ENCODE data around the gene G3BP2. TPM values are rescaled to one million over a fixed set of nuclear protein-coding genes. Genes with fewer than 3 reads are reported as not detected.
A peak's percentile ranks its signal among the peaks of the same experiment; 100 is the strongest.

Gene G3BP2
- total and polyA plus RNA-seq, 9 of the 15 experiments (the other 6 are each of a cell fraction or from before 2014, with no cell fraction given) = 25.2 to 222 (median 130) TPM

DNA sequence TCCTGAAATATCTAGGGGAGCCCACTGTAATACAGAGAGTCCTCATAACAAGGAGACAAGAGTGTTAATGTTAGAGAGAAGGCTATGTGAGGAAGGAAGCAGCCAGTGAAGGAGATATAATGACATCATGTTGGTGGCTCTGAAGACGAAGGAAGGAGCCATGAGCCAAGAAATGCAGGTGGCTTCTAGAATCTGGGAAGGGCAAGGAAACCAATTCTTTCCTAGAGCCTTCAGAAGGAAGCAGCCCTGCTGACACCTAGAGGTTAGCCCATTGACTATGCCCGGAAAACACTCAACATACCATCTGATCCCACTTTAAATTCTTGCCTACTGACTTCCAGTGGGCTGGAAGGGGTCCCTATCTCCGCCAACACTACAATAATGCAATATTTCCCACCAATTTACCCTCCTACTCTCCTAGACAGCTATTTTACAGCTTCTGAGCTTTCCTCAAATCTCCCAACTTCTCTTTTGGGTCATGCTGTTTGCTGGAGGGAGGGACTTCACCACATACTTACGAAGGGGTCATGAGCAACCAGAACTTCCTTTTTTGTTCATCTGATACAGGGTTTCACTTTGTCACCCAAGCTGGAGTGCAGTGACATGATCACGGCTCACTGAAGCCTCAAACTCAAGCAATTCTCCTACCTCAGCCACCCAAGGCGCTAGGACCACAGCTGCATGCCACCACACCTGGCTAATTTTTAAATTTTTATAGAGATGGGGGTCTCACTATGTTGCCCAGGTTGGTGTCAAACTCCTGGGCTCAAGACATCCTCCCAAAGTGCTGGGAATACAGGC, 25.2 kb upstream of the G3BP2 start:
- Histone ChIP-seq H3K4me1 (replicated peaks in 1 of 2; ENCODE audit: control insufficient read depth in 2 of 2, insufficient read depth in 2 of 2, low read length in 2 of 2) (peaks cover 6 to 8% of the 10 kb centered on the region in 2 experiments; a peak in 2 of 5 replicates), H2AFZ (ENCODE audit: low read depth, low read length) (peak overlapping the region; percentile 66), H3K9me3 (replicated peaks; ENCODE audit: control insufficient read depth, insufficient read depth, low read depth, low read length) (no peaks in the 10 kb centered on the region), H3K36me3 (ENCODE audit: control insufficient read depth, insufficient read depth, low read length) (no peaks in the 10 kb centered on the region; the same call in 2 of the 3 replicates), H3K4me2 (ENCODE audit: insufficient read depth, low read length) (peak overlapping the region; percentile 52; the same call in 1 of the 2 replicates), H3K27me3 (ENCODE audit: control insufficient read depth in 2 of 2, insufficient read depth in 2 of 2, low read length in 2 of 2) (no peaks in the 10 kb centered on the region), H3K9me1 (ENCODE audit: control insufficient read depth, insufficient read depth, low read length) (no peaks in the 10 kb centered on the region), H4K20me1 (replicated peaks; ENCODE audit: control insufficient read depth, insufficient read depth, low read length) (no peaks in the 10 kb centered on the region), H3K27ac (ENCODE audit: extremely low read depth, low read depth, low read length) (peak overlapping the region; percentile 52; the same call in 2 of the 3 replicates), H3K9ac (ENCODE audit: insufficient read depth in 1 of 2, low read depth in 2 of 2, low read length in 2 of 2) (0 out of 4 replicates have a peak overlapping the region, but pooled peaks of 1 of the 2 experiments have one; percentile 26), H3K4me3 (no peak overlapping the region), H3K79me2 (ENCODE audit: control insufficient read depth, insufficient read depth, low read length) (no peaks in the 10 kb centered on the region)
- FAIRE-seq = peak; percentile 81
- BruUV-seq (replicated peaks) = no TSS peak
- peak; percentile 84 for ATAC-seq
- in situ Hi-C loops (cut with MboI) (no loop called here), intact Hi-C loops (cut with micrococcal nuclease) (no loop called here)
- DNase-seq (ENCODE audit: extremely low read depth in 1 of 4, low spot score in 3 of 4) = peak in 1 of 4 experiments; percentile 44
- WGBS (ENCODE audit: insufficient coverage, low coverage, missing lambda C conversion rate) = 30% methylated on average over 6 of the region's 6 CpGs
- CTCF ChIA-PET (ENCODE audit: low intra/inter-chr PET ratio) = no interaction called here
- POLR2A ChIA-PET = interaction anchor here (1.4 kb wide), 1 partner anchor 20 kb away, joined by 3 read pairs; no protein-coding TSS in a partner anchor
- TF ChIP-seq RBM17 (IDR thresholded peaks at IDR 0.05; ENCODE audit: borderline replicate concordance, low read depth, low read length) (no peak), PRMT5 (CRISPR knock-in tag; IDR thresholded peaks at IDR 0.05) (no peak), NR2F6 (CRISPR knock-in tag; IDR thresholded peaks at IDR 0.05) (no peak), RBM25 (IDR thresholded peaks at IDR 0.05; ENCODE audit: low read depth, low read length, severe bottlenecking) (no peak), L3MBTL2 (IDR thresholded peaks at IDR 0.05) (peak; percentile 60; the same call in 1 of the 2 replicates), JUND (IDR thresholded peaks at IDR 0.05; ENCODE audit: borderline replicate concordance, low read depth, low read length) (peak; percentile 34; the same call in 1 of the 2 replicates), JUND (tag; IDR thresholded peaks at IDR 0.05; ENCODE audit: borderline replicate concordance, low read depth, low read length) (no peak), SMARCE1 (IDR thresholded peaks at IDR 0.05) (peak; percentile 17; the same call in 1 of the 2 replicates), EP300 (IDR thresholded peaks at IDR 0.05; ENCODE audit: low read length) (0 out of 2 replicates have a peak, but pooled peaks have one; percentile 6), CBFB (CRISPR knock-in tag; IDR thresholded peaks at IDR 0.05) (no peak)
- TF ChIP-seq, protein P1, sequence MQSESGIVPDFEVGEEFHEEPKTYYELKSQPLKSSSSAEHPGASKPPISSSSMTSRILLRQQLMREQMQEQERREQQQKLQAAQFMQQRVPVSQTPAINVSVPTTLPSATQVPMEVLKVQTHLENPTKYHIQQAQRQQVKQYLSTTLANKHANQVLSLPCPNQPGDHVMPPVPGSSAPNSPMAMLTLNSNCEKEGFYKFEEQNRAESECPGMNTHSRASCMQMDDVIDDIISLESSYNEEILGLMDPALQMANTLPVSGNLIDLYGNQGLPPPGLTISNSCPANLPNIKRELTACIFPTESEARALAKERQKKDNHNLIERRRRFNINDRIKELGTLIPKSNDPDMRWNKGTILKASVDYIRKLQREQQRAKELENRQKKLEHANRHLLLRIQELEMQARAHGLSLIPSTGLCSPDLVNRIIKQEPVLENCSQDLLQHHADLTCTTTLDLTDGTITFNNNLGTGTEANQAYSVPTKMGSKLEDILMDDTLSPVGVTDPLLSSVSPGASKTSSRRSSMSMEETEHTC (IDR thresholded peaks at IDR 0.05) = no peak
- TF ChIP-seq, protein P2, sequence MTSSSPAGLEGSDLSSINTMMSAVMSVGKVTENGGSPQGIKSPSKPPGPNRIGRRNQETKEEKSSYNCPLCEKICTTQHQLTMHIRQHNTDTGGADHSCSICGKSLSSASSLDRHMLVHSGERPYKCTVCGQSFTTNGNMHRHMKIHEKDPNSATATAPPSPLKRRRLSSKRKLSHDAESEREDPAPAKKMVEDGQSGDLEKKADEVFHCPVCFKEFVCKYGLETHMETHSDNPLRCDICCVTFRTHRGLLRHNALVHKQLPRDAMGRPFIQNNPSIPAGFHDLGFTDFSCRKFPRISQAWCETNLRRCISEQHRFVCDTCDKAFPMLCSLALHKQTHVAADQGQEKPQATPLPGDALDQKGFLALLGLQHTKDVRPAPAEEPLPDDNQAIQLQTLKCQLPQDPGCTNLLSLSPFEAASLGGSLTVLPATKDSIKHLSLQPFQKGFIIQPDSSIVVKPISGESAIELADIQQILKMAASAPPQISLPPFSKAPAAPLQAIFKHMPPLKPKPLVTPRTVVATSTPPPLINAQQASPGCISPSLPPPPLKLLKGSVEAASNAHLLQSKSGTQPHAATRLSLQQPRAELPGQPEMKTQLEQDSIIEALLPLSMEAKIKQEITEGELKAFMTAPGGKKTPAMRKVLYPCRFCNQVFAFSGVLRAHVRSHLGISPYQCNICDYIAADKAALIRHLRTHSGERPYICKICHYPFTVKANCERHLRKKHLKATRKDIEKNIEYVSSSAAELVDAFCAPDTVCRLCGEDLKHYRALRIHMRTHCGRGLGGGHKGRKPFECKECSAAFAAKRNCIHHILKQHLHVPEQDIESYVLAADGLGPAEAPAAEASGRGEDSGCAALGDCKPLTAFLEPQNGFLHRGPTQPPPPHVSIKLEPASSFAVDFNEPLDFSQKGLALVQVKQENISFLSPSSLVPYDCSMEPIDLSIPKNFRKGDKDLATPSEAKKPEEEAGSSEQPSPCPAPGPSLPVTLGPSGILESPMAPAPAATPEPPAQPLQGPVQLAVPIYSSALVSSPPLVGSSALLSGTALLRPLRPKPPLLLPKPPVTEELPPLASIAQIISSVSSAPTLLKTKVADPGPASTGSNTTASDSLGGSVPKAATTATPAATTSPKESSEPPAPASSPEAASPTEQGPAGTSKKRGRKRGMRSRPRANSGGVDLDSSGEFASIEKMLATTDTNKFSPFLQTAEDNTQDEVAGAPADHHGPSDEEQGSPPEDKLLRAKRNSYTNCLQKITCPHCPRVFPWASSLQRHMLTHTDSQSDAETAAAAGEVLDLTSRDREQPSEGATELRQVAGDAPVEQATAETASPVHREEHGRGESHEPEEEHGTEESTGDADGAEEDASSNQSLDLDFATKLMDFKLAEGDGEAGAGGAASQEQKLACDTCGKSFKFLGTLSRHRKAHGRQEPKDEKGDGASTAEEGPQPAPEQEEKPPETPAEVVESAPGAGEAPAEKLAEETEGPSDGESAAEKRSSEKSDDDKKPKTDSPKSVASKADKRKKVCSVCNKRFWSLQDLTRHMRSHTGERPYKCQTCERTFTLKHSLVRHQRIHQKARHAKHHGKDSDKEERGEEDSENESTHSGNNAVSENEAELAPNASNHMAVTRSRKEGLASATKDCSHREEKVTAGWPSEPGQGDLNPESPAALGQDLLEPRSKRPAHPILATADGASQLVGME (CRISPR knock-in tag; IDR thresholded peaks at IDR 0.05) = no peak
- TF ChIP-seq, protein P3, sequence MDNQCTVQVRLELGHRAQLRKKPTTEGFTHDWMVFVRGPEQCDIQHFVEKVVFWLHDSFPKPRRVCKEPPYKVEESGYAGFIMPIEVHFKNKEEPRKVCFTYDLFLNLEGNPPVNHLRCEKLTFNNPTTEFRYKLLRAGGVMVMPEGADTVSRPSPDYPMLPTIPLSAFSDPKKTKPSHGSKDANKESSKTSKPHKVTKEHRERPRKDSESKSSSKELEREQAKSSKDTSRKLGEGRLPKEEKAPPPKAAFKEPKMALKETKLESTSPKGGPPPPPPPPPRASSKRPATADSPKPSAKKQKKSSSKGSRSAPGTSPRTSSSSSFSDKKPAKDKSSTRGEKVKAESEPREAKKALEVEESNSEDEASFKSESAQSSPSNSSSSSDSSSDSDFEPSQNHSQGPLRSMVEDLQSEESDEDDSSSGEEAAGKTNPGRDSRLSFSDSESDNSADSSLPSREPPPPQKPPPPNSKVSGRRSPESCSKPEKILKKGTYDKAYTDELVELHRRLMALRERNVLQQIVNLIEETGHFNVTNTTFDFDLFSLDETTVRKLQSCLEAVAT (IDR thresholded peaks at IDR 0.05) = no peak

Measured in K562 (cell line).